HG03432 (cell line): ENCODE data around the gene ANKRD17.
A peak's percentile ranks its signal among the peaks of the same experiment; 100 is the strongest.

ENCODE experiments used
- ATAC-seq: cut with Tn5 transposase; IDR thresholded peaks from one replicate; pipeline ENCODE4 v1.9.1; 2021; ENCODE audit warnings: mild to moderate bottlenecking, moderate library complexity; ENCODE audit not compliant: unreplicated experiment

The ANKRD17 gene

GRCh38 chr4:73066445-73066844 lies 192.2 kb downstream of the ANKRD17 start:
- no peak for ATAC-seq

GRCh38 chr4:73064536-73064935 lies 194.1 kb downstream of the ANKRD17 start:
- no peak for ATAC-seq

GRCh38 chr4:73055241-73055897 lies 203.2 kb downstream of the ANKRD17 start:
- peak; percentile 88 for ATAC-seq

DNA sequence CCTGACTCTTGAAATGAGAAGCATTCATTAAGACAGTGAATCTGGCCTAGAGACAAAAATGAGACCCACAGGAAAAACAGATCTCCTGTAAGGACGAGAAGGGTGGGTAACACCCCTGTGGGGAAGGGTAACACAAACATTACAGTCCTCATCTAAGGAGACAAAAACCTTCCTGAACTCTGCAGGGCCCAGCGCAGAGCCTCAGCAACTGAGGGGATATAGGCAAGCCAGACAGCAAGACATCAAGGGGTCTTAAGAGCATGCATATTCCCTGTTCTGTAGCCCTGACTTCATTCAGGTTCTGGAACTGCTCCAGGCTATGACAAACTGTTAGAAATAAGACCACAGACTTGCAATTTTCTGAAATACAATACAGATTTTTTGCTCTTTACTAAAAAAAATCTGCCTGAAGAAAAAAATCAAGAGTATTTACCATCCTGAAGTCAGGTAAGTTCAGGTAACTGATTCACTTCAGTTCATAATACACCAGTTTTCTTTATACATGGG lies 204.6 kb downstream of the ANKRD17 start:
- ATAC-seq = no peak

DNA sequence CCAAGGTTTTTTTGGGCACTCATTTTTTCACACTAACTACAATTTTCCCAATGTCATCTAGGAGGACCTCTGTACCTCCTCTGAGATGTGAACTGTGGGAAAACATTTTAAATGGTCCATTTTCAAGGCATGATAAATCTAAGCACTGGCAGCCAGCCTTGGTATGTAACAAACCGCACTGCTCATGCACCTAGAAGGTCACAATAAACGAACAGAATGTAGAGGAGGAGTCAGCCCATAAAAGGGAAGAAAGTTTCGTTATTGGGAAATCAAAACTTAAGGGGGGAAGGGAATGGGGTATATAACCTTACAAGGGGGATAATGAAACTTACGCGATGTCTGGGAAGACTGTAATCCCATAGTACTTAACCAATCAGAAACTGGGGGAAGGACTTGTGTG lies 205.5 kb downstream of the ANKRD17 start:
- no peak for ATAC-seq

DNA sequence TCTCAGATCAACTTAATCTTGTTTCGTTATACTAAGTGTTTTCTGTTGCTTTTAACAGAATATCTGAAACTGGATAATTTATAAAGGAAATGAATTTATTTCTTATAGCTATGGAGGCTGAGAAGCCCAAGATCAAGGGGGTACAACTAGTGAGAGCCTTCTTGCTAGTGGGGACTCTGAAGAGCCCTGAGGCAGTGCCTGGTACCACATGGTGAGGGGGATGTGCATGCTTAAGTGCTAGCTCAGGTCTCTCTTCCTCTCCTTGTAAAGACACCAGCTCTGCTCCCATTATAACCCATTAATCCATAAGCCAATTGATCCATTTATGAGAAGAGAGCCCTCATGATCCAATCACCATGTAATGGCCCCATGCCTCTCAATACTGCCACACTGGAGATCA lies 207.0 kb downstream of the ANKRD17 start:
- no peak for ATAC-seq

- ATAC-seq = no peak
Observed at GRCh38 chr4:73045879-73046278, 212.7 kb downstream of the ANKRD17 start.

GRCh38 chr4:73037057-73037456 lies 221.5 kb downstream of the ANKRD17 start:
- no peak for ATAC-seq

DNA sequence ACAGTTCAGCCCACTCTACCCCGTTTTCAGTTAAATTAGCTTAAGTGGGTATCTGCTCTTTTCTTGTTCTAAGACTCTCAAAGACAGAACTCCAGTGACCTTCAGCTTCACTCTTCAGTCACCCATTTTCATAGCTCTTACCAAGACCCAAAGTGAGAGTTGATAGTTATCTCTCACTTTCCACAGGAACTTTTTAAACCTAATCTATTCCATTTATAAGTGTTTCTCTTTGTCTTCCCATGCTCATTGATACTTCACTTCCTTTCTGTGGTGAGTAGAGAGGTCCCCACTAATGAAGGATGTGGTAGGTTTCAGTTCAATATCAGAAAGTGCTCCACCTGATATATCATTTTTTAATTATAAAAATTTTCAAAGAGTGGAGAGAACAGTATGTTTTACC lies 222.5 kb downstream of the ANKRD17 start:
- ATAC-seq = peak; percentile 54

GRCh38 chr4:73034896-73035295 lies 223.7 kb downstream of the ANKRD17 start:
- ATAC-seq = no peak

- ATAC-seq = no peak
Observed at GRCh38 chr4:73028621-73029020, 230.0 kb downstream of the ANKRD17 start.
